GM23248 (cell line): ENCODE data around the gene SNAP29.

ENCODE experiments used
- EZH2 ChIP-seq: fragments of 200-600 bp; sonication (generic); IDR thresholded peaks from 2 replicates; pipeline ENCODE4 v1.6.1; 2018; ENCODE audit warnings: antibody characterized with exemption, mild to moderate bottlenecking; ENCODE audit not compliant: insufficient read depth, poor library complexity, severe bottlenecking
- EZH2phosphoT487 ChIP-seq: fragments of 200-600 bp; sonication (generic); IDR thresholded peaks from 2 replicates; pipeline ENCODE4 v1.6.1; 2018; ENCODE audit warnings: antibody characterized with exemption, moderate library complexity, mild to moderate bottlenecking, low read depth; ENCODE audit not compliant: insufficient read depth

DNA sequence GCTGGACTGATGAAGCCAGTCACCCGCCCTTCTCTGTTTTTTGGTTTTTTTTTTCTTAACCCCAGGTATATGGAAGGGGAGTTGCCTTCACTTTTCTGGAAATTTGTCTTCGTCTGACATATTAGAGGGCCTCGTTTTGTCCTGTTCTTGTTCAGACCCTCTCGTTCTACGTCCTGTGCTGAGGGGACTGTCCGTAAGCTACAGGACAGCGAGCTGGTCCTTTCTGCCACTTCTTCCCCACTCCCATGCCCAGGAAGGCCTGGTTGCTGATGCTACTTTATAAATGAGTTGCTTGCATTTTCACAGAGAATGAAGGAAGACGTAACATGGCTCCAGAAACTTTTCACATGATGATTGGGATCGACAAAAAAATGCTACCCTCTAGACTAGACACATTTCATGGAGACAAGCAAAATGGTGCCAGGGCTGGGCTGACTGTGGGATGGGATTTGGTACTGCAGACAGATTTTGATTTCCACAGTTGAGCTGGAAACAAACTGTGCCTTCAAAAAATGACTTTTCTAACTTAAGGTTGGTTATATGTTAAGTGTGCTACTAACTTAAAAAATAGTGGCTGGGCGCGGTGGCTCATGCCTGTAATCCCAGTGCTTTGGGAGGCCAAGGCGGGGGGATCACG lies 31.2 kb downstream of the SNAP29 start:
- TF ChIP-seq EZH2, result no peak
- no peak for TF ChIP-seq EZH2phosphoT487
